ENCODE measurements around the gene ITGA1. TPM values are rescaled to one million over a fixed set of nuclear protein-coding genes. Genes with fewer than 3 reads are reported as not detected.

Gene ITGA1
- total RNA-seq, 2 experiments from 2014 or later = not detected

- ChIA-PET POLR2A (no interaction called here), CTCF (ENCODE audit: unreplicated experiment) (no interaction called here)
- Histone ChIP-seq H3K27ac (ENCODE audit: low read depth, low read length, poor library complexity, severe bottlenecking) (no peak overlapping the region), H3K9me2 (ENCODE audit: insufficient read depth, low read length) (0 out of 2 replicates have a peak, but pooled peaks cover 4% of the 10 kb centered on the region), H3K79me2 (ENCODE audit: insufficient read depth, low read depth, low read length) (no peaks in the 10 kb centered on the region), H3K4me2 (ENCODE audit: low read length) (no peak overlapping the region), H3K4me3 (ENCODE audit: low read depth, low read length, poor library complexity, severe bottlenecking) (no peak overlapping the region), H3K9me3 (ENCODE audit: low read length) (no peaks in the 10 kb centered on the region), H2AFZ (ENCODE audit: low read length) (no peak overlapping the region), H3K36me3 (ENCODE audit: insufficient read depth, low read length) (no peaks in the 10 kb centered on the region), H3K4me1 (ENCODE audit: insufficient read depth, low read length, poor library complexity, severe bottlenecking) (no peaks in the 10 kb centered on the region), H4K20me1 (ENCODE audit: insufficient read depth, low read length) (no peaks in the 10 kb centered on the region)
- BruUV-seq (replicated peaks) = no TSS peak
- intact Hi-C loops (cut with micrococcal nuclease; ENCODE audit: unreplicated experiment) = no loop called here
- TF ChIP-seq EZH2phosphoT487 (IDR thresholded peaks at IDR 0.05; ENCODE audit: borderline replicate concordance, low read depth, low read length) (no peak), CTCF (conservative IDR thresholded peaks at IDR 0.05; ENCODE audit: low read length) (no peak)
- DNase-seq (ENCODE audit: low spot score) = no peak
Measured at GRCh38 chr5:52884453-52884852, 96.7 kb downstream of the ITGA1 start.

GRCh38 chr5:52885614-52886013 lies 97.9 kb downstream of the ITGA1 start:
- TF ChIP-seq EZH2phosphoT487 (IDR thresholded peaks at IDR 0.05; ENCODE audit: borderline replicate concordance, low read depth, low read length) (no peak), CTCF (conservative IDR thresholded peaks at IDR 0.05; ENCODE audit: low read length) (no peak)
- no peak for DNase-seq (ENCODE audit: low spot score)
- Histone ChIP-seq H2AFZ (ENCODE audit: low read length) (no peak overlapping the region), H4K20me1 (ENCODE audit: insufficient read depth, low read length) (no peaks in the 10 kb centered on the region), H3K9me2 (ENCODE audit: insufficient read depth, low read length) (0 out of 2 replicates have a peak, but pooled peaks cover 4% of the 10 kb centered on the region), H3K9me3 (ENCODE audit: low read length) (no peaks in the 10 kb centered on the region), H3K27ac (ENCODE audit: low read depth, low read length, poor library complexity, severe bottlenecking) (no peak overlapping the region), H3K4me2 (ENCODE audit: low read length) (no peak overlapping the region), H3K4me1 (ENCODE audit: insufficient read depth, low read length, poor library complexity, severe bottlenecking) (no peaks in the 10 kb centered on the region), H3K36me3 (ENCODE audit: insufficient read depth, low read length) (no peaks in the 10 kb centered on the region), H3K4me3 (ENCODE audit: low read depth, low read length, poor library complexity, severe bottlenecking) (no peak overlapping the region), H3K79me2 (ENCODE audit: insufficient read depth, low read depth, low read length) (no peaks in the 10 kb centered on the region)
- no TSS peak for BruUV-seq (replicated peaks)
- ChIA-PET POLR2A (interaction anchor here (0.6 kb wide), 1 partner anchor 223 kb away, joined by 4 read pairs; no protein-coding TSS in a partner anchor), CTCF (ENCODE audit: unreplicated experiment) (no interaction called here)
- intact Hi-C loops (cut with micrococcal nuclease; ENCODE audit: unreplicated experiment) = no loop called here

GRCh38 chr5:52886206-52886605 lies 98.5 kb downstream of the ITGA1 start:
- no peak for DNase-seq (ENCODE audit: low spot score)
- POLR2A ChIA-PET = interaction anchor here (0.6 kb wide), 1 partner anchor 1344 kb away, joined by 3 read pairs; no protein-coding TSS in a partner anchor
- TF ChIP-seq EZH2phosphoT487 (IDR thresholded peaks at IDR 0.05; ENCODE audit: borderline replicate concordance, low read depth, low read length) (no peak), CTCF (conservative IDR thresholded peaks at IDR 0.05; ENCODE audit: low read length) (no peak)
- intact Hi-C loops (cut with micrococcal nuclease; ENCODE audit: unreplicated experiment) = no loop called here
- Histone ChIP-seq H3K36me3 (ENCODE audit: insufficient read depth, low read length) (no peaks in the 10 kb centered on the region), H3K79me2 (ENCODE audit: insufficient read depth, low read depth, low read length) (no peaks in the 10 kb centered on the region), H3K4me2 (ENCODE audit: low read length) (no peak overlapping the region), H3K9me3 (ENCODE audit: low read length) (no peaks in the 10 kb centered on the region), H2AFZ (ENCODE audit: low read length) (no peak overlapping the region), H4K20me1 (ENCODE audit: insufficient read depth, low read length) (no peaks in the 10 kb centered on the region), H3K4me3 (ENCODE audit: low read depth, low read length, poor library complexity, severe bottlenecking) (no peak overlapping the region), H3K27ac (ENCODE audit: low read depth, low read length, poor library complexity, severe bottlenecking) (no peak overlapping the region), H3K9me2 (ENCODE audit: insufficient read depth, low read length) (0 out of 2 replicates have a peak, but pooled peaks cover 4% of the 10 kb centered on the region), H3K4me1 (ENCODE audit: insufficient read depth, low read length, poor library complexity, severe bottlenecking) (no peaks in the 10 kb centered on the region)
- CTCF ChIA-PET (ENCODE audit: unreplicated experiment) = no interaction called here
- BruUV-seq (replicated peaks) = no TSS peak

Measured in OCI-LY7 (cell line).